Effector memory CD4-positive, alpha-beta T cell (primary cell): Measurements from ENCODE around the gene LACRT.
"Not testable (repeated sequence)": the region's sequence is repeated elsewhere in the genome, so short reads cannot be mapped to it uniquely, and the experiment has no call there.

Source experiments
- DNase-seq, 3 donors: peaks; one replicate each; pipeline ENCODE4 v3.0.0-alpha.2; 2020
- H3K27ac ChIP-seq: 2 replicates; pipeline ENCODE4 v1.7.0; 2013; ENCODE audit warnings: mild to moderate bottlenecking, low read length, moderate library complexity; ENCODE audit not compliant: insufficient read depth, poor library complexity, severe bottlenecking
- H3K27me3 ChIP-seq: replicated peaks from 2 replicates; pipeline ENCODE4 v1.7.0; 2013; ENCODE audit warnings: mild to moderate bottlenecking, low read length; ENCODE audit not compliant: insufficient read depth, control insufficient read depth, poor library complexity, severe bottlenecking
- H3K36me3 ChIP-seq: 2 replicates; pipeline ENCODE4 v1.7.0; 2013; ENCODE audit warnings: mild to moderate bottlenecking, low read length, moderate library complexity; ENCODE audit not compliant: control insufficient read depth, insufficient read depth
- H3K4me1 ChIP-seq: 2 replicates; pipeline ENCODE4 v1.7.0; 2013; ENCODE audit warnings: low read length, mild to moderate bottlenecking; ENCODE audit not compliant: control insufficient read depth, insufficient read depth, poor library complexity, severe bottlenecking
- H3K4me3 ChIP-seq: 2 replicates; pipeline ENCODE4 v1.7.0; 2013; ENCODE audit warnings: low read length, low read depth, mild to moderate bottlenecking; ENCODE audit not compliant: insufficient read depth, poor library complexity, severe bottlenecking
- H3K9me3 ChIP-seq: 2 replicates; pipeline ENCODE4 v1.7.0; 2013; ENCODE audit warnings: mild to moderate bottlenecking, low read length, moderate library complexity; ENCODE audit not compliant: control insufficient read depth
- total RNA-seq, 3 donors: gene quantifications; one replicate each; lab custom pipeline; 2026; lab: John Stamatoyannopoulos, UW

The LACRT gene
- 0 reads per million in 3 donors for total RNA-seq

- no peaks in the 10 kb centered on the region for H3K36me3 ChIP-seq
- no peaks in the 10 kb centered on the region for H3K4me1 ChIP-seq
- no peaks in the 10 kb centered on the region for H3K27me3 ChIP-seq
- H3K9me3 ChIP-seq: no peaks in the 10 kb centered on the region
- no peak for DNase-seq
- H3K27ac ChIP-seq: no peak within 1 kb of the TSS
- no peak within 1 kb of the TSS for H3K4me3 ChIP-seq
Measured at GRCh38 chr12:54634795-54635194, at the start of gene LACRT. Gene LACRT (minus strand): TSS chr12:54634895. CDS start chr12:54634841, 54 bp downstream.

- H3K4me3 ChIP-seq: no peak overlapping the region
- H3K4me1 ChIP-seq: no peaks in the 10 kb centered on the region
- DNase-seq: no peak
- H3K27me3 ChIP-seq: no peaks in the 10 kb centered on the region
- no peak overlapping the region for H3K27ac ChIP-seq
- H3K9me3 ChIP-seq: no peaks in the 10 kb centered on the region
- no peaks in the 10 kb centered on the region for H3K36me3 ChIP-seq
Measured at GRCh38 chr12:54683398-54683797, 48.7 kb upstream of the LACRT start.

- Histone ChIP-seq H3K4me3 (no peak overlapping the region), H3K27me3 (no peaks in the 10 kb centered on the region)
Measured at GRCh38 chr12:54682674-54683073, 48.0 kb upstream of the LACRT start.

GRCh38 chr12:54680374-54680773 lies 45.7 kb upstream of the LACRT start:
- no peaks in the 10 kb centered on the region for H3K27me3 ChIP-seq
- no peak for DNase-seq
- H3K27ac ChIP-seq: no peak overlapping the region
- no peaks in the 10 kb centered on the region for H3K36me3 ChIP-seq
- H3K9me3 ChIP-seq: no peaks in the 10 kb centered on the region
- no peaks in the 10 kb centered on the region for H3K4me1 ChIP-seq
- H3K4me3 ChIP-seq: no peak overlapping the region

More at GRCh38 chr12:54682674-54683073, 48.0 kb upstream of the LACRT start:
- Histone ChIP-seq H3K27ac (no peak overlapping the region), H3K4me1 (no peaks in the 10 kb centered on the region), H3K36me3 (no peaks in the 10 kb centered on the region), H3K9me3 (no peaks in the 10 kb centered on the region)
- DNase-seq: no peak

GRCh38 chr12:54678131-54678530 lies 43.4 kb upstream of the LACRT start:
- Histone ChIP-seq H3K4me3 (no peak overlapping the region), H3K27me3 (no peaks in the 10 kb centered on the region), H3K36me3 (no peaks in the 10 kb centered on the region), H3K27ac (no peak overlapping the region), H3K4me1 (no peaks in the 10 kb centered on the region), H3K9me3 (no peaks in the 10 kb centered on the region)
- no peak for DNase-seq

GRCh38 chr12:54667945-54668344 lies 33.2 kb upstream of the LACRT start:
- Histone ChIP-seq H3K4me3 (no peak overlapping the region), H3K4me1 (no peaks in the 10 kb centered on the region), H3K9me3 (no peaks in the 10 kb centered on the region), H3K27me3 (no peaks in the 10 kb centered on the region), H3K36me3 (no peaks in the 10 kb centered on the region), H3K27ac (no peak overlapping the region)
- no peak for DNase-seq

GRCh38 chr12:54666008-54666407 lies 31.3 kb upstream of the LACRT start:
- H3K4me3 ChIP-seq: no peak overlapping the region
- no peak for DNase-seq
- H3K27me3 ChIP-seq: no peaks in the 10 kb centered on the region
- no peaks in the 10 kb centered on the region for H3K9me3 ChIP-seq
- H3K36me3 ChIP-seq: no peaks in the 10 kb centered on the region
- no peaks in the 10 kb centered on the region for H3K4me1 ChIP-seq
- H3K27ac ChIP-seq: no peak overlapping the region

GRCh38 chr12:54665022-54665635 lies 30.4 kb upstream of the LACRT start:
- DNase-seq, H3K4me3 ChIP-seq, H3K36me3 ChIP-seq, H3K27me3 ChIP-seq, H3K4me1 ChIP-seq, H3K9me3 ChIP-seq, H3K27ac ChIP-seq: not testable (repeated sequence)

- H3K9me3 ChIP-seq: no peaks in the 10 kb centered on the region
Measured at GRCh38 chr12:54663603-54664002, 28.9 kb upstream of the LACRT start.

GRCh38 chr12:54662026-54662425 lies 27.3 kb upstream of the LACRT start:
- no peak overlapping the region for H3K4me3 ChIP-seq
- no peak for DNase-seq
- no peaks in the 10 kb centered on the region for H3K27me3 ChIP-seq
- no peak overlapping the region for H3K27ac ChIP-seq
- no peaks in the 10 kb centered on the region for H3K9me3 ChIP-seq
- no peaks in the 10 kb centered on the region for H3K4me1 ChIP-seq
- H3K36me3 ChIP-seq: no peaks in the 10 kb centered on the region

More at GRCh38 chr12:54663603-54664002, 28.9 kb upstream of the LACRT start:
- Histone ChIP-seq H3K4me3 (no peak overlapping the region), H3K27ac (no peak overlapping the region), H3K4me1 (no peaks in the 10 kb centered on the region), H3K27me3 (no peaks in the 10 kb centered on the region), H3K36me3 (no peaks in the 10 kb centered on the region)
- no peak for DNase-seq
